GM10266 (cell line): ENCODE measurements around the gene PCP4.

Source experiments
- DNase-seq: peaks from one replicate; pipeline ENCODE4 v3.0.0; 2012; ENCODE audit errors: extremely low spot score
- TF ChIP-seq, protein P1 (sequence below): IDR thresholded peaks from 2 replicates; pipeline ENCODE4 v1.5.1; 2012; ENCODE audit warnings: mild to moderate bottlenecking, low read depth; ENCODE audit not compliant: control insufficient read depth, insufficient read depth; ENCODE audit errors: missing control alignments

The PCP4 gene

DNA sequence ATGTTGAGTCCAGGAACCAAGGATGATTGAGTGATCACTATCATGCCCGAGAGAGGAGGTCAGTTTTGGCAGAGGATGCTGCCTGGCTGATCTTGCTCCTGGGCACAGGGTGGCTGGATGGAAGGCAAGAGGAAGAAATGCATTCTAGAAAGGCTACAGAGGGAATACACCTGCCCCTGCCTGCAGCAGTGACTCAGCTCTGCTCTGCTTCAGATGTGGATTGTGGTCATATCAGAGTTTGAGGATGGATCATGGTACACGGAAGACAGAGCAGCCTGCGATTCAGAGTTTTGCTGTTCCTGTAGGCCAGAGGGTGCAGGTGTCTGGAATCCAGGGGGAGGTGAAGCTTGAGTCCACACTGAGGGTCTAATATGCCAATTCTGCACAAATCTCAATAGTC, 37.2 kb downstream of the PCP4 start:
- DNase-seq = no peak
- TF ChIP-seq, protein P1, sequence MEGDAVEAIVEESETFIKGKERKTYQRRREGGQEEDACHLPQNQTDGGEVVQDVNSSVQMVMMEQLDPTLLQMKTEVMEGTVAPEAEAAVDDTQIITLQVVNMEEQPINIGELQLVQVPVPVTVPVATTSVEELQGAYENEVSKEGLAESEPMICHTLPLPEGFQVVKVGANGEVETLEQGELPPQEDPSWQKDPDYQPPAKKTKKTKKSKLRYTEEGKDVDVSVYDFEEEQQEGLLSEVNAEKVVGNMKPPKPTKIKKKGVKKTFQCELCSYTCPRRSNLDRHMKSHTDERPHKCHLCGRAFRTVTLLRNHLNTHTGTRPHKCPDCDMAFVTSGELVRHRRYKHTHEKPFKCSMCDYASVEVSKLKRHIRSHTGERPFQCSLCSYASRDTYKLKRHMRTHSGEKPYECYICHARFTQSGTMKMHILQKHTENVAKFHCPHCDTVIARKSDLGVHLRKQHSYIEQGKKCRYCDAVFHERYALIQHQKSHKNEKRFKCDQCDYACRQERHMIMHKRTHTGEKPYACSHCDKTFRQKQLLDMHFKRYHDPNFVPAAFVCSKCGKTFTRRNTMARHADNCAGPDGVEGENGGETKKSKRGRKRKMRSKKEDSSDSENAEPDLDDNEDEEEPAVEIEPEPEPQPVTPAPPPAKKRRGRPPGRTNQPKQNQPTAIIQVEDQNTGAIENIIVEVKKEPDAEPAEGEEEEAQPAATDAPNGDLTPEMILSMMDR = no peak

DNA sequence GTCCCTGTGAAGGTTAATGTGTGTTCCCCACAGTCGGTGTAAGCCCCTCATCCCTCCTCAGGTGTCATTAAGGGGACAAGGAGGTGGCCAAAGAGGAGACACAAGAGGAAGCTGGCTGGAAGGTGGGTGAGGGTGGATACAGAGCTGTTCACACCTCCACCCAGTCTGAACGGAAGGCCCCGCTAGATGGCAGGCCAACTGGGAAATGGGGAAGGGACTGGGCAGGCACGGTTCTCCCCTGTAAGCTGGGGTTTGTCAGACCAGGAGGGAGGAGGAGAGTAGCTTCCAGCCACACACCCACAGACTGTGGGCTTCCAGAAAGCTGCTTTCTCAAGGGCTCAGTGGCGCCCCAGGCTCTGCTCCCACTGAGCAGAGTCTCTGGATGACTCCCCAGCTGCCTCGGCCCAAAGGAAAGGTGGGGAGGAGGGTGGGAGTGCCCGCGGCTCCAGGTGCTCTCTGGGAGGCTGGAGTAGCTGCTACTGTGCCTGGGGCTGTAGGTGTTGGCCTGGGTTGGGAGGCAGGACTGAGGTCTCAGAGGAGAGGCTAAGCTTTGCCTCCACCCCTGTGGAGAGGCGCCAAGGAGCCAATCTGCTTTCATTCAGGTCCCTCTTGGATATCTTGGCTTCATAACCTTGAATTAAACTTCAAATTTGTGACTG, 41.2 kb downstream of the PCP4 start:
- TF ChIP-seq, protein P1 = no peak
- no peak for DNase-seq

DNA sequence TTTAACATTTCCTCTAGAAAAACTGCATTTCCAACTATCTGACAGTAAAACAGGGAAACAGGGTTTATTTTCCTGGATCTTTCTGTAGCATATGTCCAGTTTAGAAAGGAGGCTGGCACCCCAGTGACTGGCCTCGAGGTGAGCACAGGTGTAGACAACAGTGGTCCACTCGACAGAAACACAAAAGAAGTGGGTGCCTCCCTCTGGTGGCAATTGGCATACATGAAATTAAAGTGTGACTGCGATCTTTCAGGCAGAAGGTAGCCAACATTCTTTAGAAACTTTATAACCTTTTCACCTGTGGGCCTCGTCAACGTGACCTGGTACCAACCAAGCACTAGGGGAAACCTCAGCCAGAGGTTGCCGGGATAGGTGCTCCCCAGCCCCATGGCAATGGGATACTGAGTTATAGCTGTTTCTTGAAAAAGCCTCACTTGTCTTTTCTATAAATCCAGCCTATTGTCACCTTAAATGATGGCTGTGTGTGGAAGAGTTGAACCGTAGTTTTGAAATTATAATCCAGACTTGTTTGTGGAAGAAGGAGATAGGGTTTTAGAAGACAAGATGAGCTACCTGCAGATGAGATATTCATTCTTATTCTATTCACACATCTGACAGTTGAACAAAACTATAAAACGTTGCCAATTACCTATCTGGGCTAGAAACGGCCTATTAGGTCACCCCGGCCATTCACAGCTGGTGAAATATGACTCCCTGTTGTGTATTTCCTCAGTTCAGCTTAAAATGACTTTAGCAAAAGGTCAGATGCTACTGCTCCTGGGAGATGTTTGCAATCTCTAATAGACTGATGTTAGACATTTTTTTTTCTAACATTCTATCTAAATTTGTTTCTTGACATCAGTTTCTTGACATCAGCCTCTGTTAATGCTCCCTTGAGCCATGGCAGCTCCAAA, 44.3 kb downstream of the PCP4 start:
- TF ChIP-seq, protein P1 = no peak
- DNase-seq = no peak

DNA sequence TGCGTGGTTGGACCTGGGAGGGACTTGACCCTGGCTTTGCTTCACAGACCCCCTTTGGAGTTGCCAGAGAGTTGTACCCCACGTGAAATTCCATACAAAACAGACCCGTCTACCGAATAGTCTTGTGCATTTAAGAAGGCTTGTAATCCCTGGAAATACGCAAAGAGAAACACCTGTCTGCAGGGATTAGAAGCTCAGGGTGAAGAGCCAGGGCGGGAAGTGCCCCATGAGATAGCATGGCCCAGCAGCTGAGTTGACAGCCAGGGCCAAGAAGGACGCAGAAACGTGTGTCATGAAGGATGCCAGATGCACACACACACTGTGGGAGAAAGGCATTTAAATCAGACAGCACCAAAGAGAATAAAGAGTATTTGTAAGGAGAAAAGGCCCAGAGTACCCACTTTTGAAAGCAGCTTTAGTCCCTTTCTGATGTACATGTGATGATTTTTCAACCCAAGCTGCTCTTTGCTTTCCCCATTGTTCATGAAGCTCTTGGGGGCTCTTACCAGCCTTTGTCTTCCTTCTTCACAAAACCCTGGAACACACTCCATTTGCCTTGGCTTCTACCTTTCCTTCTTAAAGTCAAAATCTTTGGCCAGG, 46.6 kb downstream of the PCP4 start:
- TF ChIP-seq, protein P1 = no peak
- no peak for DNase-seq

DNA sequence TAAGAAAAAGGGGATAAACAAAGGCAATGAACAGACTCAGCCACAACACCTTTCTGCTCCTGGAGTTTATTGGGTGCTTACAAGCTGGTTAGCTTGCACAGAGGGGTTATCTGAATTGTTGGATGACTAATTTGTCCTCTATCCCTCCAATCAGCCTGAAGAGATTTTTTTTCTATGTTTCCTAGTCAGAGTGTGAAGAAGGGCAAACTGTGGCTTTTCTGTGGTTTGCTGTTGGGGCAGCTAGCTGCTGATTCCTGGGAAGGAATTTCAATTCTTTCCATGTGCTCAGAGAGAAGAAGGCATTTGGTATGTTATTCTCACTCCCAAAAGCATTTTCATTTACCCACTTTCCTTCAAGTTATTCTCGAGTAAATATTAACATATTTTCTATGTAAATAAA, 48.6 kb downstream of the PCP4 start:
- TF ChIP-seq, protein P1 = no peak
- no peak for DNase-seq

DNA sequence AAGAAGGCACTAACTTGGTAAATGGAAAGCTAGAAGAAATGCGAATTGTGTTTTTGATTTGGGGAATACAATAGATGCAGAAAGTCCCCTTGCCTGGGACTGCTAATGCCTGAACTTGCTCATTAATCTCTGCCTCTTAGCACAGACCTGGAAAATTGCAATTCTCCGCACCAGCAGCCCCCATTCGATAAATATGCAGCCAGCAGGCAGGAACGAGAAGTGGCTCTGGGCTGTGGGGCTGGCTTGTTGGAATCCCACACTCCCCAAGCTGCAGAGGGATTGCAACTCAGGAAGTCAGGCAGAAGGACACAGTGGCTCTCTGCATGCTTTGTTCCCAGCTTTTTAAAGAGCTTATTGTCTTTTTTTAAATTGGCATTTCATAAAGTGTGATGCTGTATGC, 51.3 kb downstream of the PCP4 start:
- DNase-seq = no peak

More for the DNA sequence above, 51.3 kb downstream of the PCP4 start:
- TF ChIP-seq, protein P1 = no peak
